ENCODE measurements around the gene CASP7. TPM values are rescaled to one million over a fixed set of nuclear protein-coding genes. Genes with fewer than 3 reads are reported as not detected.
"Not testable (repeated sequence)": the region's sequence is repeated elsewhere in the genome, so short reads cannot be mapped to it uniquely, and the experiment has no call there.

CASP7 gene
- total RNA-seq, 1 experiment from 2014 or later = 14.0 TPM

DNA sequence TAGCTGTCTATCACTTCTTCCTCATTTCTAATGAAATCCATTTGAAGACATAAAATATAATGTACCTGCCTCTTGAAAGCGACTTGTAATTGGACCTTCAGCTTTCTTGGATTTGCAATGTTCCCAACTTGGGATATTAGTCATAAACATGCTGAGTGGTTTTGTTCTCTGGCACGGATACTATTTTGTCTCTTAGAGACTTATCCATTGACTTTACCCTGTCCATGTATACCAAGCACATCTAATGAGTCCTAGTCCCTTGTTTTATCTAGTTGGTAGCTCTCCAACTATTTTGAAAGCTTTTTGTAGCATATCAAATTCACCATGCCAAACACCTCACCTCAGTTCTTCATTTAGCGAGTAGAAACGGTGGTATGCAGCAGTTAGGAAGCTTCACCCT is 90.6 kb downstream of the CASP7 start:
- Histone ChIP-seq H4K20me1 (ENCODE audit: insufficient read depth) (no peaks in the 10 kb centered on the region), H3K4me2 (no peak overlapping the region), H3K9me3 (ENCODE audit: insufficient read depth, low read depth) (no peaks in the 10 kb centered on the region), H3K36me3 (ENCODE audit: low read depth) (no peaks in the 10 kb centered on the region), H3K4me1 (replicated peaks; ENCODE audit: insufficient read depth) (no peaks in the 10 kb centered on the region), H2AFZ (no peak overlapping the region), H3F3A (ENCODE audit: insufficient read depth, low read depth) (no peaks in the 10 kb centered on the region), H3K27ac (no peak overlapping the region), H3K79me2 (ENCODE audit: low read depth) (no peaks in the 10 kb centered on the region), H3K9me2 (ENCODE audit: insufficient read depth) (no peaks in the 10 kb centered on the region), H3K4me3 (no peak overlapping the region), H3K27me3 (ENCODE audit: insufficient read depth, low read depth) (no peaks in the 10 kb centered on the region; the same call in 1 of the 2 replicates)
- CTCF ChIA-PET = no interaction called here
- no peak for DNase-seq
- no peak for TF ChIP-seq EZH2 (IDR thresholded peaks at IDR 0.05; ENCODE audit: low read depth)
- TF ChIP-seq, protein P1, sequence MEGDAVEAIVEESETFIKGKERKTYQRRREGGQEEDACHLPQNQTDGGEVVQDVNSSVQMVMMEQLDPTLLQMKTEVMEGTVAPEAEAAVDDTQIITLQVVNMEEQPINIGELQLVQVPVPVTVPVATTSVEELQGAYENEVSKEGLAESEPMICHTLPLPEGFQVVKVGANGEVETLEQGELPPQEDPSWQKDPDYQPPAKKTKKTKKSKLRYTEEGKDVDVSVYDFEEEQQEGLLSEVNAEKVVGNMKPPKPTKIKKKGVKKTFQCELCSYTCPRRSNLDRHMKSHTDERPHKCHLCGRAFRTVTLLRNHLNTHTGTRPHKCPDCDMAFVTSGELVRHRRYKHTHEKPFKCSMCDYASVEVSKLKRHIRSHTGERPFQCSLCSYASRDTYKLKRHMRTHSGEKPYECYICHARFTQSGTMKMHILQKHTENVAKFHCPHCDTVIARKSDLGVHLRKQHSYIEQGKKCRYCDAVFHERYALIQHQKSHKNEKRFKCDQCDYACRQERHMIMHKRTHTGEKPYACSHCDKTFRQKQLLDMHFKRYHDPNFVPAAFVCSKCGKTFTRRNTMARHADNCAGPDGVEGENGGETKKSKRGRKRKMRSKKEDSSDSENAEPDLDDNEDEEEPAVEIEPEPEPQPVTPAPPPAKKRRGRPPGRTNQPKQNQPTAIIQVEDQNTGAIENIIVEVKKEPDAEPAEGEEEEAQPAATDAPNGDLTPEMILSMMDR (conservative IDR thresholded peaks at IDR 0.05) = no peak
- POLR2A ChIA-PET (ENCODE audit: unreplicated experiment) = no interaction called here
- no TSS peak for BruUV-seq (replicated peaks)
- intact Hi-C loops (cut with micrococcal nuclease; ENCODE audit: unreplicated experiment) = no loop called here

DNA sequence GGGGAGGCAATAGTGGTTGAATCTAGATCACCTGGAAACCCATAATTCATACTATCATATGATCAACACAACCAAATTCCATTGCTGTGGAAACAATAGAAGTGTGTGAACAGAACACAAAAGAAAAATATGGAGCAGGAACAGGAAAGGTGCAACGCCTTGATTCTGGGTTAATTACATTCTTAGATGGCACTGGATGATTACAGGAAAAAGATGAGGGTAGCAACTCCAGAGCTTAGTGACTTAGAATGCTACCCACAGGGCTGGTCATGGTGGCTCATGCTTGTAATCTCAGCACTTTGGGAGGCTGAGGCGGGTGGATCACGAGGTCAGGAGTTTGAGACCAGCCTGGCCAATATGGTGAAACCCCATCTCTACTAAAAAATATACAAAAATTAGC is 91.4 kb downstream of the CASP7 start:
- H3K27ac ChIP-seq; H3K9me3 ChIP-seq (ENCODE audit: insufficient read depth, low read depth); H3K4me1 ChIP-seq (replicated peaks; ENCODE audit: insufficient read depth); H3K4me3 ChIP-seq; DNase-seq; CTCF ChIA-PET; H3F3A ChIP-seq (ENCODE audit: insufficient read depth, low read depth); intact Hi-C loops (cut with micrococcal nuclease; ENCODE audit: unreplicated experiment); POLR2A ChIA-PET (ENCODE audit: unreplicated experiment); BruUV-seq (replicated peaks); H3K36me3 ChIP-seq (ENCODE audit: low read depth); H3K27me3 ChIP-seq (ENCODE audit: insufficient read depth, low read depth); H2AFZ ChIP-seq; H4K20me1 ChIP-seq (ENCODE audit: insufficient read depth); H3K4me2 ChIP-seq; H3K79me2 ChIP-seq (ENCODE audit: low read depth); H3K9me2 ChIP-seq (ENCODE audit: insufficient read depth): not testable (repeated sequence)

DNA sequence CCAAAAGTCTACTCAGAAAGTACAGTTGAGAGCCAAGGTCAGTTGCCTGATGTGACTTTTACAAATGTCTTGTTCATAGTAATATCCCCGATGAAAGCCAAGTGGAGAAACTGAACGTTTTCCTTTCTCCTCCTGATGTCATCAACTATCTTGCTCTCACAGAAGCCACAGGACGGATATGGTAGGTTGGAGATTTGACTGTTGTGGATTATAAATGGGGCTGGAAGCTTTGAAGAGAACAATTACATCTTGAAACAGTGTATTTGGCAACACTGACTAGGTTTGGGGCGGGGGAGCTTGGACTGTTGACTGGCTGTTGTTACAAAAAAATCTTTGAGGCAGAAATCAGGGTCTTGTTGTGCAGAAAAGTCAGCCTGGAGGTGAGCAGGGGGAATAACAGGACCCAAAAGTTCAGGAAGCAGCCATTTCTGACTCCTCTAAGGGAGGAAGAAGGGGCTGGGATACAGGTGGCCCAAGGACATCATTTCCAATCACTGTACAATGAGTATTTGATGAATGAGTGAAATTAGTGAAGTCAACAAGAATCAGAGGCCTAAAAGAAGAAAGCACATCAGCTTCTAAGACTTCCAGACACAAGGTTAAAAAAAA is 96.1 kb downstream of the CASP7 start:
- no peaks in the 10 kb centered on the region for H3F3A ChIP-seq (ENCODE audit: insufficient read depth, low read depth)
- no peaks in the 10 kb centered on the region for H3K9me3 ChIP-seq (ENCODE audit: insufficient read depth, low read depth)
- intact Hi-C loops (cut with micrococcal nuclease; ENCODE audit: unreplicated experiment) = no loop called here
- DNase-seq = no peak
- H3K9me2 ChIP-seq (ENCODE audit: insufficient read depth) = no peaks in the 10 kb centered on the region
- H4K20me1 ChIP-seq (ENCODE audit: insufficient read depth) = no peaks in the 10 kb centered on the region
- POLR2A ChIA-PET (ENCODE audit: unreplicated experiment) = no interaction called here
- no TSS peak for BruUV-seq (replicated peaks)
- no peak overlapping the region for H3K4me3 ChIP-seq
- CTCF ChIA-PET = no interaction called here
- no peaks in the 10 kb centered on the region for H3K79me2 ChIP-seq (ENCODE audit: low read depth)
- no peak for TF ChIP-seq EZH2 (IDR thresholded peaks at IDR 0.05; ENCODE audit: low read depth)
- TF ChIP-seq, protein P1 (conservative IDR thresholded peaks at IDR 0.05) = no peak
- no peak overlapping the region for H2AFZ ChIP-seq
- H3K4me2 ChIP-seq = no peak overlapping the region
- H3K27ac ChIP-seq = no peak overlapping the region
- no peaks in the 10 kb centered on the region for H3K4me1 ChIP-seq (replicated peaks; ENCODE audit: insufficient read depth)
- no peaks in the 10 kb centered on the region for H3K27me3 ChIP-seq (ENCODE audit: insufficient read depth, low read depth)
- H3K36me3 ChIP-seq (ENCODE audit: low read depth) = no peaks in the 10 kb centered on the region

DNA sequence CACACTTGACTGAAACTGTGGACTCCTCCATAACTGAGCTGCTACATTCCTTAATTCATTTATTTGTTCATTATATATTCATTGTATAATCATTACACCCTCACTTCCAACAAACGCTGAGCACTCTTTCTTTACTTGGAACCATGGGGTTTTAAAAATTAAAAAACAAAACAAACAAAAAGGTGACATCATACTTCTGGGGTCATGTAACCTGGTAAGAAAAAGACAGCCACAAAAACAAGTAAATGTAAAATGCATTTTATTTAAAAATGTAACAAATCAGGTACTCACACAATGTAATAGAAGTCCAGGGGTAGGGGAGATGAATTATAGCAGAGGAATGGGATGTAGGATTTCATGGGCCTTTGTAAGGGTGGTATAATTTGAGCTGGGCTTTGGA is 96.8 kb downstream of the CASP7 start:
- no peak overlapping the region for H3K27ac ChIP-seq
- no peak overlapping the region for H3K4me3 ChIP-seq
- no peak overlapping the region for H3K4me2 ChIP-seq
- no peaks in the 10 kb centered on the region for H3K36me3 ChIP-seq (ENCODE audit: low read depth)
- no peak for DNase-seq
- H3K9me2 ChIP-seq (ENCODE audit: insufficient read depth) = no peaks in the 10 kb centered on the region
- H3F3A ChIP-seq (ENCODE audit: insufficient read depth, low read depth) = no peaks in the 10 kb centered on the region
- no peaks in the 10 kb centered on the region for H3K27me3 ChIP-seq (ENCODE audit: insufficient read depth, low read depth)
- intact Hi-C loops (cut with micrococcal nuclease; ENCODE audit: unreplicated experiment) = no loop called here
- ChIA-PET CTCF (no interaction called here), POLR2A (ENCODE audit: unreplicated experiment) (no interaction called here)
- H3K79me2 ChIP-seq (ENCODE audit: low read depth) = no peaks in the 10 kb centered on the region
- TF ChIP-seq, protein P1 (conservative IDR thresholded peaks at IDR 0.05) = no peak
- TF ChIP-seq EZH2 (IDR thresholded peaks at IDR 0.05; ENCODE audit: low read depth) = no peak
- H3K9me3 ChIP-seq (ENCODE audit: insufficient read depth, low read depth) = no peaks in the 10 kb centered on the region
- BruUV-seq (replicated peaks) = no TSS peak
- H3K4me1 ChIP-seq (replicated peaks; ENCODE audit: insufficient read depth) = no peaks in the 10 kb centered on the region
- H4K20me1 ChIP-seq (ENCODE audit: insufficient read depth) = no peaks in the 10 kb centered on the region
- H2AFZ ChIP-seq = no peak overlapping the region
